K562 (cell line): ENCODE results near the gene GIMAP8. TPM values are rescaled to one million over a fixed set of nuclear protein-coding genes. Genes with fewer than 3 reads are reported as not detected.

Experiments
- ATF7 ChIP-seq: fragments of 450-650 bp; IDR thresholded peaks from 2 replicates; pipeline ENCODE4 v1.7.1; 2014; ENCODE audit warnings: mild to moderate bottlenecking, moderate library complexity
- BDP1 ChIP-seq: IDR thresholded peaks from 3 replicates; pipeline ENCODE4 v1.6.1; 2011; ENCODE audit not compliant: insufficient read length, insufficient read depth
- EP300 ChIP-seq: IDR thresholded peaks from 2 replicates; pipeline ENCODE4 v1.6.1; 2012; ENCODE audit warnings: low read length, improper control_type of control experiment
- ESRRB ChIP-seq: fragments of 250-450 bp; sonication (Bioruptor Pico); IDR thresholded peaks from 2 replicates; pipeline ENCODE4 v1.5.0; 2020; ENCODE audit warnings: mild to moderate bottlenecking, moderate library complexity, borderline replicate concordance
- FOXP1 ChIP-seq: sonication (generic); formaldehyde crosslinking; IDR thresholded peaks from 2 replicates; pipeline ENCODE4 v1.8.0; 2022; ENCODE audit warnings: mild to moderate bottlenecking, missing genetic modification reagents
- KLF10 ChIP-seq: fragments of 250-450 bp; sonication (Bioruptor Pico); IDR thresholded peaks from 2 replicates; pipeline ENCODE4 v1.6.1; 2021; ENCODE audit warnings: matching md5 sums
- NONO ChIP-seq, 2 experiments: fragments of 200-400 bp in 1 of 2; fragments of 450-650 bp in 1 of 2; formaldehyde crosslinking in 1 of 2; IDR thresholded peaks; 2 replicates each; pipeline ENCODE4 v1.6.1; 2017; ENCODE audit warnings: low read depth in 2 of 2, mild to moderate bottlenecking in 2 of 2, moderate library complexity in 2 of 2, low read length in 1 of 2
- NR2C1 ChIP-seq, 2 experiments: fragments of 450-650 bp; IDR thresholded peaks; 2 replicates each; pipeline ENCODE4 v1.6.1; 2017; ENCODE audit warnings: mild to moderate bottlenecking in 2 of 2, antibody characterized with exemption in 1 of 2, inconsistent platforms in 1 of 2, missing compliant biosample characterization in 1 of 2, missing genetic modification characterization in 1 of 2
- PHF8 ChIP-seq: fragments of 200-600 bp; sonication (generic); IDR thresholded peaks from 2 replicates; pipeline ENCODE4 v1.6.1; 2012; ENCODE audit warnings: mixed run types, mild to moderate bottlenecking, inconsistent platforms, low read length, moderate library complexity, borderline replicate concordance
- RBM25 ChIP-seq: fragments of 200-400 bp; formaldehyde crosslinking; IDR thresholded peaks from 2 replicates; pipeline ENCODE4 v1.6.1; 2018; ENCODE audit warnings: low read length, low read depth, moderate library complexity; ENCODE audit not compliant: severe bottlenecking
- RBM34 ChIP-seq: fragments of 200-400 bp; formaldehyde crosslinking; IDR thresholded peaks from 2 replicates; pipeline ENCODE4 v1.6.1; 2018; ENCODE audit warnings: low read length, borderline replicate concordance; ENCODE audit not compliant: insufficient read depth
- SOX6 ChIP-seq: fragments of 450-650 bp; IDR thresholded peaks from 2 replicates; pipeline ENCODE4 v1.6.1; 2014; ENCODE audit warnings: mild to moderate bottlenecking
- XRCC3 ChIP-seq: fragments of 450-650 bp; IDR thresholded peaks from 2 replicates; pipeline ENCODE4 v1.6.1; 2017; ENCODE audit warnings: mild to moderate bottlenecking, moderate library complexity
- ZNF143 ChIP-seq: sonication (generic); formaldehyde crosslinking; IDR thresholded peaks from 2 replicates; pipeline ENCODE4 v1.9.0; 2022; ENCODE audit warnings: mild to moderate bottlenecking, missing genetic modification reagents
- ZNF354B ChIP-seq: fragments of 250-450 bp; sonication (Bioruptor Pico); IDR thresholded peaks from 2 replicates; pipeline ENCODE4 v1.4.0; 2020
- ZNF707 ChIP-seq: fragments of 250-450 bp; sonication (Bioruptor Pico); conservative IDR thresholded peaks from 2 replicates; pipeline ENCODE4 v1.8.0; 2022; ENCODE audit warnings: inconsistent platforms, mild to moderate bottlenecking, moderate library complexity
- ZNF778 ChIP-seq: fragments of 450-650 bp; formaldehyde crosslinking; IDR thresholded peaks from 2 replicates; pipeline ENCODE4 v1.4.0; 2020; ENCODE audit warnings: mild to moderate bottlenecking, moderate library complexity
- polyA plus RNA-seq, 8 experiments: library from polyadenylated mRNA; depleted of rRNA in 4 of 8; stranded (reverse) in 5 of 8; unstranded in 3 of 8; fragments of >200 nt; fragmentation: Nextera tagmentation in 2 of 8; fragmentation: Illumina TruSeq in 1 of 8; extraction: Ambion mirVana in 2 of 8; extraction: Trizol in 1 of 8; gene quantifications; 2 replicates each; pipeline versions ENCODE4 v1.2.1 to v1.2.3, GENCODE V29; 2011 to 2014; ENCODE audit warnings: inconsistent platforms in 1 of 8, missing spikeins in 1 of 8
- total RNA-seq, 7 experiments: library from RNA; depleted of rRNA in 6 of 7; stranded (reverse); fragments of >200 nt in 6 of 7; fragmentation: Illumina TruSeq in 2 of 7; extraction: Trizol in 2 of 7; gene quantifications; 2 replicates each; pipeline versions ENCODE4 v1.2.1 to v1.2.3, GENCODE V29; 2011 to 2021; ENCODE audit warnings: low replicate concordance in 1 of 7
- TF ChIP-seq, protein P1 (sequence below): IDR thresholded peaks from 2 replicates; pipeline ENCODE4 v1.6.1; 2011; ENCODE audit not compliant: insufficient read length; ENCODE audit errors: extremely low read depth
- TF ChIP-seq, protein P2 (sequence below): fragments of 250-450 bp; sonication (Bioruptor Pico); IDR thresholded peaks from 2 replicates; pipeline ENCODE4 v1.5.0; 2022; ENCODE audit warnings: mild to moderate bottlenecking
- TF ChIP-seq, protein P3 (sequence below): fragments of 250-450 bp; sonication (Bioruptor Pico); IDR thresholded peaks from 2 replicates; pipeline ENCODE4 v1.5.0; 2021
- TF ChIP-seq, protein P4 (sequence below): fragments of 450-650 bp; IDR thresholded peaks from 2 replicates; pipeline ENCODE4 v1.6.1; 2016; ENCODE audit warnings: antibody characterized with exemption
- TF ChIP-seq, protein P5 (sequence below): fragments of 450-650 bp; formaldehyde crosslinking; IDR thresholded peaks from 2 replicates; pipeline ENCODE4 v1.4.0; 2022; ENCODE audit warnings: missing genetic modification characterization

The GIMAP8 gene
- total and polyA plus RNA-seq, 9 of the 15 experiments (the other 6 are each of a cell fraction or from before 2014, with no cell fraction given): not detected

DNA sequence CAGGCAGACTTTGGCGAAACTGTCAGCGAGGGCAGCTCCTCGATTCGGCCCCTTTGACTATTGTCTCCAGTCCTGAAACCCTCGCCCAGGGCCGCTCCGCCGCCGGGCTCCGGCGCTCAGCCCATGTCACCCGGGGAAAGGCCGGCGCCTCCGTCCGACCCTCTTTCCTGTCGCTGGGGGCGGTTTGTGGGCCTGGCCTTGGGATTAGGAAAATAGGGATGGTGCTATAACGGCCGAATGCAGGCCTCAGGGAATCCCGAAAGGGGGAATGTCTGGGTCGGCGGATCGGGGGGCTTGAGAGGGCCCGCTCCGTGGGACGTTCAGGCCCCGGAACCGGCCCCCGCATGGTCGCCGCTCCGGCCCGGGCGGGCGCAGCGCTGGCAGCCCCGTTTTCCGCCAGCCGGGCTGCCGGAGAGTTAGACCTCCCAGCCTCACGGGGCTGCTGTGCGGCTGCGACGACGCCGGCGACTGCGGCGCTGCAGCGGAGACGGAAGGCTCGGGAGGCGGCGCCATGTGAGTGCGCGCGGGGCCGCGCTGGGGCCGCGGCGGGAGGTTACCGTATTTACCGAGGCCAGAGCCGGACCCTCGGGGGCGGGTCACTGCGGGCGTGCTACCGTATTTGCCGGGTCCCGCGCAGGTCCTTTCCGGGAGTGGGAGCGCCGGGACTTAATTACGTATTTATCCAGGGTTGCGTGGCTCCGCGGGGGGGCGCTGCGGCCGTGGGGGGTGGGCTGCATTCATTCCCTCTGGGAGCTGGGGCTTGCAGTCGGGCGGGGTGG lies 45.4 kb upstream of the GIMAP8 start (continued):
- TF ChIP-seq, protein P1, sequence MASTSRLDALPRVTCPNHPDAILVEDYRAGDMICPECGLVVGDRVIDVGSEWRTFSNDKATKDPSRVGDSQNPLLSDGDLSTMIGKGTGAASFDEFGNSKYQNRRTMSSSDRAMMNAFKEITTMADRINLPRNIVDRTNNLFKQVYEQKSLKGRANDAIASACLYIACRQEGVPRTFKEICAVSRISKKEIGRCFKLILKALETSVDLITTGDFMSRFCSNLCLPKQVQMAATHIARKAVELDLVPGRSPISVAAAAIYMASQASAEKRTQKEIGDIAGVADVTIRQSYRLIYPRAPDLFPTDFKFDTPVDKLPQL: no peak
- TF ChIP-seq, protein P2, sequence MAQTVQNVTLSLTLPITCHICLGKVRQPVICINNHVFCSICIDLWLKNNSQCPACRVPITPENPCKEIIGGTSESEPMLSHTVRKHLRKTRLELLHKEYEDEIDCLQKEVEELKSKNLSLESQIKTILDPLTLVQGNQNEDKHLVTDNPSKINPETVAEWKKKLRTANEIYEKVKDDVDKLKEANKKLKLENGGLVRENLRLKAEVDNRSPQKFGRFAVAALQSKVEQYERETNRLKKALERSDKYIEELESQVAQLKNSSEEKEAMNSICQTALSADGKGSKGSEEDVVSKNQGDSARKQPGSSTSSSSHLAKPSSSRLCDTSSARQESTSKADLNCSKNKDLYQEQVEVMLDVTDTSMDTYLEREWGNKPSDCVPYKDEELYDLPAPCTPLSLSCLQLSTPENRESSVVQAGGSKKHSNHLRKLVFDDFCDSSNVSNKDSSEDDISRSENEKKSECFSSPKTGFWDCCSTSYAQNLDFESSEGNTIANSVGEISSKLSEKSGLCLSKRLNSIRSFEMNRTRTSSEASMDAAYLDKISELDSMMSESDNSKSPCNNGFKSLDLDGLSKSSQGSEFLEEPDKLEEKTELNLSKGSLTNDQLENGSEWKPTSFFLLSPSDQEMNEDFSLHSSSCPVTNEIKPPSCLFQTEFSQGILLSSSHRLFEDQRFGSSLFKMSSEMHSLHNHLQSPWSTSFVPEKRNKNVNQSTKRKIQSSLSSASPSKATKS (CRISPR knock-in tag): no peak
- TF ChIP-seq, protein P3, sequence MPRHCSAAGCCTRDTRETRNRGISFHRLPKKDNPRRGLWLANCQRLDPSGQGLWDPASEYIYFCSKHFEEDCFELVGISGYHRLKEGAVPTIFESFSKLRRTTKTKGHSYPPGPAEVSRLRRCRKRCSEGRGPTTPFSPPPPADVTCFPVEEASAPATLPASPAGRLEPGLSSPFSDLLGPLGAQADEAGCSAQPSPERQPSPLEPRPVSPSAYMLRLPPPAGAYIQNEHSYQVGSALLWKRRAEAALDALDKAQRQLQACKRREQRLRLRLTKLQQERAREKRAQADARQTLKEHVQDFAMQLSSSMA (CRISPR knock-in tag): peak; percentile 81; the same call in 1 of the 2 replicates
- TF ChIP-seq ATF7 (peak; percentile 92), EP300 (peak; percentile 77), ESRRB (CRISPR knock-in tag) (no peak), RBM34 (peak; percentile 96; the same call in 1 of the 2 replicates), NONO (IDR thresholded peaks at IDR 0.05; ENCODE audit: low read depth in 2 of 2, low read length in 1 of 2) (peak; percentile 96 to 97), NR2C1 (IDR thresholded peaks at IDR 0.05) (no peak), NR2C1 (tag; IDR thresholded peaks at IDR 0.05) (no peak), SOX6 (peak; percentile 76), FOXP1 (CRISPR knock-in tag) (peak; percentile 96), RBM25 (no peak), XRCC3 (no peak), ZNF707 (CRISPR knock-in tag) (no peak), ZNF778 (CRISPR knock-in tag) (no peak), KLF10 (CRISPR knock-in tag) (peak; percentile 12; the same call in 1 of the 2 replicates), ZNF354B (CRISPR knock-in tag) (no peak), ZNF143 (CRISPR knock-in tag) (0 out of 2 replicates have a peak, but pooled peaks have one; percentile 54), BDP1 (no peak), PHF8 (peak; percentile 91)
- TF ChIP-seq, protein P4, sequence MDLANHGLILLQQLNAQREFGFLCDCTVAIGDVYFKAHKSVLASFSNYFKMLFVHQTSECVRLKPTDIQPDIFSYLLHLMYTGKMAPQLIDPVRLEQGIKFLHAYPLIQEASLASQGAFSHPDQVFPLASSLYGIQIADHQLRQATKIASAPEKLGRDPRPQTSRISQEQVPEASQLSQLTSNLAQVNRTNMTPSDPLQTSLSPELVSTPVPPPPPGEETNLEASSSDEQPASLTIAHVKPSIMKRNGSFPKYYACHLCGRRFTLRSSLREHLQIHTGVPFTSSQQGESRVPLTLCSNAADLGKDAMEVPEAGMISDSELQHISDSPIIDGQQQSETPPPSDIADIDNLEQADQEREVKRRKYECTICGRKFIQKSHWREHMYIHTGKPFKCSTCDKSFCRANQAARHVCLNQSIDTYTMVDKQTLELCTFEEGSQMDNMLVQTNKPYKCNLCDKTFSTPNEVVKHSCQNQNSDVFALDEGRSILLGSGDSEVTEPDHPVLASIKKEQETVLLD: peak; percentile 85; the same call in 1 of the 2 replicates
- TF ChIP-seq, protein P5, sequence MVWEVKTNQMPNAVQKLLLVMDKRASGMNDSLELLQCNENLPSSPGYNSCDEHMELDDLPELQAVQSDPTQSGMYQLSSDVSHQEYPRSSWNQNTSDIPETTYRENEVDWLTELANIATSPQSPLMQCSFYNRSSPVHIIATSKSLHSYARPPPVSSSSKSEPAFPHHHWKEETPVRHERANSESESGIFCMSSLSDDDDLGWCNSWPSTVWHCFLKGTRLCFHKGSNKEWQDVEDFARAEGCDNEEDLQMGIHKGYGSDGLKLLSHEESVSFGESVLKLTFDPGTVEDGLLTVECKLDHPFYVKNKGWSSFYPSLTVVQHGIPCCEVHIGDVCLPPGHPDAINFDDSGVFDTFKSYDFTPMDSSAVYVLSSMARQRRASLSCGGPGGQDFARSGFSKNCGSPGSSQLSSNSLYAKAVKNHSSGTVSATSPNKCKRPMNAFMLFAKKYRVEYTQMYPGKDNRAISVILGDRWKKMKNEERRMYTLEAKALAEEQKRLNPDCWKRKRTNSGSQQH: no peak; the same call in 1 of the 2 replicates
